Lower leg skin (tissue), 4 donors: ENCODE measurements around the gene SCEL. TPM values are rescaled to one million over a fixed set of nuclear protein-coding genes. Genes with fewer than 3 reads are reported as not detected.

Experiments
- DNase-seq, 2 donors: peaks; one replicate each; pipeline ENCODE4 v3.0.0-alpha.2; 2019; ENCODE audit warnings: low spot score in 2 of 2
- H3K4me3 ChIP-seq: fragments of 200-600 bp; sonication (generic); 2 replicates; pipeline ENCODE4 v1.5.1; 2017; ENCODE audit warnings: mild to moderate bottlenecking, low read depth; ENCODE audit not compliant: poor library complexity, severe bottlenecking
- POLR2A ChIP-seq, 2 donors: fragments of 450-650 bp; IDR thresholded peaks; one replicate each; pipeline ENCODE4 v1.6.1; 2016 to 2017; ENCODE audit warnings: antibody characterized with exemption in 2 of 2, mild to moderate bottlenecking in 1 of 2, moderate library complexity in 1 of 2
- WGBS, 2 donors: methylation state at CpG; one replicate each; pipeline ENCODE4 v1.1.5; 2018; 5-methylcytosine and 5-hydroxymethylcytosine counted together
- intact Hi-C: fragments of 100-400 bp; cut with DNase I; formaldehyde crosslinking; loops from one replicate; pipeline ENCODE4 v1.15.0; 2023; ENCODE audit warnings: low total_unique reads
- total RNA-seq, 4 donors: library from RNA; depleted of rRNA; stranded (reverse); fragments of >200 nt; gene quantifications; one replicate each; pipeline ENCODE4 v1.1.0, GENCODE V29; 2016
- TF ChIP-seq, protein P1 (sequence below), 3 donors: fragments of 450-650 bp; IDR thresholded peaks; one replicate each; pipeline ENCODE4 v1.5.1; 2016; ENCODE audit warnings: antibody characterized with exemption in 3 of 3, mild to moderate bottlenecking in 3 of 3, moderate library complexity in 2 of 3

Gene SCEL
- total RNA-seq, 4 donors from 2014 or later = 298 to 628 (median 352) TPM

- no peak for DNase-seq
- TF ChIP-seq POLR2A (IDR thresholded peaks at IDR 0.05) = no peak
- TF ChIP-seq, protein P1, sequence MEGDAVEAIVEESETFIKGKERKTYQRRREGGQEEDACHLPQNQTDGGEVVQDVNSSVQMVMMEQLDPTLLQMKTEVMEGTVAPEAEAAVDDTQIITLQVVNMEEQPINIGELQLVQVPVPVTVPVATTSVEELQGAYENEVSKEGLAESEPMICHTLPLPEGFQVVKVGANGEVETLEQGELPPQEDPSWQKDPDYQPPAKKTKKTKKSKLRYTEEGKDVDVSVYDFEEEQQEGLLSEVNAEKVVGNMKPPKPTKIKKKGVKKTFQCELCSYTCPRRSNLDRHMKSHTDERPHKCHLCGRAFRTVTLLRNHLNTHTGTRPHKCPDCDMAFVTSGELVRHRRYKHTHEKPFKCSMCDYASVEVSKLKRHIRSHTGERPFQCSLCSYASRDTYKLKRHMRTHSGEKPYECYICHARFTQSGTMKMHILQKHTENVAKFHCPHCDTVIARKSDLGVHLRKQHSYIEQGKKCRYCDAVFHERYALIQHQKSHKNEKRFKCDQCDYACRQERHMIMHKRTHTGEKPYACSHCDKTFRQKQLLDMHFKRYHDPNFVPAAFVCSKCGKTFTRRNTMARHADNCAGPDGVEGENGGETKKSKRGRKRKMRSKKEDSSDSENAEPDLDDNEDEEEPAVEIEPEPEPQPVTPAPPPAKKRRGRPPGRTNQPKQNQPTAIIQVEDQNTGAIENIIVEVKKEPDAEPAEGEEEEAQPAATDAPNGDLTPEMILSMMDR (IDR thresholded peaks at IDR 0.05) = no peak
- no peak overlapping the region for H3K4me3 ChIP-seq
- intact Hi-C loops = no loop called here
Observed at GRCh38 chr13:77616027-77616426, 80.5 kb downstream of the SCEL start.

DNA sequence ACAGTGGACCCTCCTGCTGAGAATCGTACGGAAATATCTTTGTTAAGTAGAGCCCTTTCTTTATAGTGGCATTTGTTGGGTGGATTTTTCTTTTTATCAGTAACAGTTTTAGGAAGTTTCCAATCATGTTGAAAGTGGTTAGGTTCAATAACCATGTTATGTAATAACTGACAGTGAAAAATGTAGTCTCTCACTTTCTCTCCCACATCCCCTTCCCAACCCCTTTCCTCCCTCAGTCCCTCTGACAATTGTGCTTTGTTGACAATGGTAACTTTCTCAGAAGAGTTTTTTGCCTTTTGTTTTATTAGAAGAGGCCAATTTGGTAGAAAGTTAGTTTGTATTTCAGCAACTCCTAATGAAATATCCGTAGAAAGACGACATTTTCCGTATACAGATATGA is 84.1 kb downstream of the SCEL start:
- 74 to 78% methylated on average over 5 of the region's 5 CpGs for WGBS, 2 donors
- intact Hi-C loops = no loop called here
- no peak for DNase-seq
- H3K4me3 ChIP-seq = no peak overlapping the region
- TF ChIP-seq, protein P1 (IDR thresholded peaks at IDR 0.05) = no peak
- no peak for TF ChIP-seq POLR2A (IDR thresholded peaks at IDR 0.05)

GRCh38 chr13:77620138-77620537 is 84.6 kb downstream of the SCEL start:
- TF ChIP-seq POLR2A (IDR thresholded peaks at IDR 0.05) = no peak
- TF ChIP-seq, protein P1 (IDR thresholded peaks at IDR 0.05) = no peak
- H3K4me3 ChIP-seq = no peak overlapping the region
- DNase-seq = no peak
- intact Hi-C loops = no loop called here
- WGBS, 2 donors = 46 to 73% methylated on average over 1 of the region's 1 CpG

GRCh38 chr13:77623806-77624205 is 88.3 kb downstream of the SCEL start:
- intact Hi-C loops = no loop called here

DNA sequence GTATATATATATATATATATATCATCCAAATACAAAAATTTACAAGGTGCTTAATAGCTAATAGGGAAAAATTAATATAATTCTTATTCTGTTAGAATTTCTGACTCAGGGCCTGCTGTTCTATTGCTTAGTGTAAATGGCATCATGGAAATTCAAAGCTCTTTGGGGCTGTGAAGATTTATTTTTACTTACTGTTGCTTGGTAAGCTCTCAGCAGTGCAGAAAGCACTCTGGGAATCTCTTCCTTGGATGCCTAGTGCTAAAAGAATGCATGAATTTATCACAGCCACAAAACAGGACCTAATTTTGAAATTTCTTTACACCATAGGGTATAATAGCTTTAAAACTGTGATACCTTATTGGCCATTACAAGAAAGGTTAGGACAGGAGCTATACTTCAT is 92.7 kb downstream of the SCEL start:
- no peak overlapping the region for H3K4me3 ChIP-seq
- DNase-seq = no peak
- TF ChIP-seq POLR2A (IDR thresholded peaks at IDR 0.05) = no peak
- TF ChIP-seq, protein P1 (IDR thresholded peaks at IDR 0.05) = no peak
- intact Hi-C loops = no loop called here

More at GRCh38 chr13:77623806-77624205, 88.3 kb downstream of the SCEL start:
- H3K4me3 ChIP-seq = no peak overlapping the region
- TF ChIP-seq, protein P1 (IDR thresholded peaks at IDR 0.05) = no peak
- TF ChIP-seq POLR2A (IDR thresholded peaks at IDR 0.05) = no peak
- 43 to 53% methylated on average over 3 of the region's 3 CpGs for WGBS, 2 donors
- no peak for DNase-seq

DNA sequence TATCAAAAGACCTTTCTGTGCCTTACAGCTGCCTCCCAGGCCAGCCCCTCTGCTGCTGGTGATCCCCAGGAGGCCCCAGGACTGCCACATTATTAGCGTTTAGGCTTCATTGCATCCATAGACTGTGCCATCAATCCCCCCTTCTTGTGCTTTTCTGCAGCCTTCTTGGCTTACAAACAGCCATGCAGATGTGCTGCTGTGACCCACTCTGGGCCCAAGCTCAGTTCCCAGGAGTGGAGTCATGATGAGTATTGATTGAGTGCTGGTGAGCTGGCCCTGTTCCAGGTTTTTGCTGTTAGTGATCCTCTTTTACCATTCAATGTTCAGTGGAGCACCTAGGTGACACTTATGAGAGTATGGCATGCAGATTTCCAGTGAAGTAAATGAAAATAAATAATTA is 102.1 kb downstream of the SCEL start:
- intact Hi-C loops = no loop called here
- H3K4me3 ChIP-seq = no peak overlapping the region
- WGBS, 2 donors = 50 to 72% methylated on average over 1 of the region's 1 CpG
- no peak for TF ChIP-seq POLR2A (IDR thresholded peaks at IDR 0.05)
- TF ChIP-seq, protein P1 (IDR thresholded peaks at IDR 0.05) = no peak
- DNase-seq = no peak
